B cell (primary cell): Measurements from ENCODE around the gene RBPJ. TPM values are rescaled to one million over a fixed set of nuclear protein-coding genes. Genes with fewer than 3 reads are reported as not detected.

ENCODE experiments used
- ATAC-seq: fragments of 200-7000 bp; cut with Tn5 transposase; one replicate; pipeline ENCODE4 v1.10.0; 2021; ENCODE audit warnings: low read depth, mild to moderate bottlenecking, moderate number of reproducible peaks, moderate library complexity
- CTCF ChIA-PET: fragments of 350-600 bp; sonication (Branson Sonifier 250); formaldehyde crosslinking; loops from one replicate; lab custom pipeline; 2021; ENCODE audit warnings: antibody characterized with exemption, inconsistent platforms; lab: Charles Lee
- POLR2A ChIA-PET: fragments of 350-600 bp; sonication (Branson Sonifier 250); formaldehyde crosslinking; loops from one replicate; lab custom pipeline; 2021; ENCODE audit warnings: antibody characterized with exemption; lab: Charles Lee
- DNase-seq: peaks from one replicate; pipeline ENCODE4 v3.0.0; 2013
- H2AFZ ChIP-seq: 2 replicates; pipeline ENCODE4 v1.6.1; 2012; ENCODE audit warnings: mild to moderate bottlenecking, low read depth, low read length; ENCODE audit not compliant: insufficient read depth, poor library complexity, severe bottlenecking
- H3K27ac ChIP-seq, 2 donors: 1 replicate in 1 of 2; 2 replicates in 1 of 2; pipeline ENCODE4 v1.5.1; 2012 to 2013; ENCODE audit warnings: low read length in 2 of 2, mild to moderate bottlenecking in 2 of 2, moderate library complexity in 1 of 2
- H3K27me3 ChIP-seq, 4 experiments: fragments of 200-600 bp in 1 of 4; sonication (generic) in 1 of 4; replicated peaks in 1 of 4; 1 replicate in 2 of 4; 2 replicates in 2 of 4; pipeline versions ENCODE4 v1.6.1 to v1.7.0; 2013 to 2016; ENCODE audit warnings: low read length in 3 of 4, mild to moderate bottlenecking in 2 of 4, mixed read lengths in 1 of 4, moderate library complexity in 1 of 4; ENCODE audit not compliant: insufficient read depth in 4 of 4, control insufficient read depth in 3 of 4; ENCODE audit errors: control extremely low read depth in 1 of 4
- H3K36me3 ChIP-seq, 2 experiments: replicated peaks in 1 of 2; 1 replicate in 1 of 2; 2 replicates in 1 of 2; pipeline versions ENCODE4 v1.6.1 to v1.7.1; 2013; ENCODE audit warnings: low read length in 1 of 2; ENCODE audit not compliant: insufficient read depth in 2 of 2, control insufficient read depth in 1 of 2; ENCODE audit errors: control extremely low read depth in 1 of 2, extremely low read depth in 1 of 2
- H3K4me1 ChIP-seq, 2 donors: fragments of 200-600 bp in 1 of 2; sonication (generic) in 1 of 2; 1 replicate in 1 of 2; 2 replicates in 1 of 2; pipeline versions ENCODE4 v1.5.1 to v1.6.1; 2013 to 2017; ENCODE audit warnings: low read length in 2 of 2; ENCODE audit not compliant: control insufficient read depth in 2 of 2, insufficient read depth in 2 of 2
- H3K4me2 ChIP-seq: replicated peaks from 2 replicates; pipeline ENCODE3; 2012; ENCODE audit warnings: mild to moderate bottlenecking, low read depth, low read length; ENCODE audit not compliant: poor library complexity, severe bottlenecking
- H3K4me3 ChIP-seq, 5 experiments: fragments of 200-600 bp in 1 of 5; sonication (generic) in 1 of 5; 1 replicate in 3 of 5; 2 replicates in 2 of 5; pipeline versions ENCODE4 v1.5.1 to v1.7.0; 2011 to 2016; ENCODE audit warnings: low read length in 4 of 5, mild to moderate bottlenecking in 4 of 5, low read depth in 2 of 5, control low read depth in 1 of 5, moderate library complexity in 1 of 5; ENCODE audit not compliant: insufficient read depth in 1 of 5; ENCODE audit errors: control extremely low read depth in 1 of 5, extremely low read depth in 1 of 5
- H3K79me2 ChIP-seq: fragments of 200-600 bp; sonication (generic); one replicate; pipeline ENCODE4 v1.6.0; 2016; ENCODE audit warnings: low read length; ENCODE audit not compliant: control insufficient read depth, insufficient read depth
- H3K9ac ChIP-seq: fragments of 200-600 bp; sonication (generic); 2 replicates; pipeline ENCODE4 v1.6.1; 2017; ENCODE audit warnings: mild to moderate bottlenecking, low read length, moderate library complexity
- H3K9me3 ChIP-seq, 3 donors: one replicate each; pipeline versions ENCODE4 v1.6.1 to v1.7.1; 2013; ENCODE audit warnings: low read length in 2 of 3; ENCODE audit not compliant: control insufficient read depth in 2 of 3, insufficient read depth in 1 of 3; ENCODE audit errors: control extremely low read depth in 1 of 3
- H4K20me1 ChIP-seq: 2 replicates; pipeline ENCODE4 v1.6.0; 2012; ENCODE audit warnings: mild to moderate bottlenecking, low read length; ENCODE audit not compliant: insufficient read depth, control insufficient read depth, poor library complexity, severe bottlenecking
- H3K27ac Mint-ChIP-seq: one replicate; pipeline ENCODE4 v1.8.0; 2021; ENCODE audit warnings: mixed read lengths
- H3K27me3 Mint-ChIP-seq: one replicate; pipeline ENCODE4 v1.8.0; 2021; ENCODE audit warnings: mixed read lengths
- H3K4me1 Mint-ChIP-seq: one replicate; pipeline ENCODE4 v1.8.0; 2021; ENCODE audit warnings: mixed read lengths
- H3K4me3 Mint-ChIP-seq: one replicate; pipeline ENCODE4 v1.8.0; 2021; ENCODE audit warnings: mixed read lengths
- H3K9me3 Mint-ChIP-seq: one replicate; pipeline ENCODE4 v1.8.0; 2022; ENCODE audit warnings: mixed read lengths; ENCODE audit not compliant: insufficient read depth
- EZH2 ChIP-seq: IDR thresholded peaks from 2 replicates; pipeline ENCODE4 v1.6.1; 2012; ENCODE audit warnings: borderline replicate concordance, low read depth, mild to moderate bottlenecking, moderate library complexity, low read length; ENCODE audit not compliant: insufficient read depth, poor library complexity, severe bottlenecking
- WGBS: methylation state at CpG from one replicate; pipeline ENCODE4 v1.1.5; 2013; ENCODE audit warnings: missing lambda C conversion rate; ENCODE audit not compliant: insufficient coverage; 5-methylcytosine and 5-hydroxymethylcytosine counted together
- intact Hi-C: fragments of 100-400 bp; cut with micrococcal nuclease; formaldehyde crosslinking; loops from one replicate; pipeline ENCODE4 v1.10.0; 2022
- polyA plus RNA-seq: library from polyadenylated mRNA; depleted of rRNA; stranded (reverse); fragments of >200 nt; gene quantifications from 2 replicates; pipeline ENCODE4 v1.2.3, GENCODE V29; 2012
- total RNA-seq, 2 donors: library from RNA; stranded (reverse); fragments of 120-200 nt in 1 of 2; gene quantifications; 1 replicate in 1 of 2; 2 replicates in 1 of 2; pipeline versions ENCODE4 v1.2.3 to v1.2.4, GENCODE V29; 2013 to 2022
- TF ChIP-seq, protein P1 (sequence below): fragments of 200-600 bp; IDR thresholded peaks from one replicate; pipeline ENCODE4 v1.8.0; 2022; ENCODE audit warnings: antibody characterized with exemption, mild to moderate bottlenecking

The RBPJ gene
- total and polyA plus RNA-seq, 2 donors (not counting 1 experiment from before 2014, with no cell fraction given): 10.6 to 50.1 TPM

GRCh38 chr4:26285272-26285671 lies 35.5 kb upstream of the RBPJ start:
- H3K4me1 ChIP-seq: peaks cover 0 to 6% of the 10 kb centered on the region in 2 donors
- H3K36me3 ChIP-seq: no peaks in the 10 kb centered on the region
- no peak overlapping the region for H3K9ac ChIP-seq
- no peaks in the 10 kb centered on the region for H3K9me3 ChIP-seq
- Mint-ChIP-seq H3K9me3 (no peaks in the 10 kb centered on the region), H3K4me1 (peaks cover 12% of the 10 kb centered on the region), H3K27me3 (peaks cover 3% of the 10 kb centered on the region), H3K4me3 (no peak overlapping the region), H3K27ac (no peak overlapping the region)
- H2AFZ ChIP-seq: no peak overlapping the region
- H4K20me1 ChIP-seq: no peaks in the 10 kb centered on the region
- H3K4me2 ChIP-seq: no peak overlapping the region
- WGBS: 95% methylated on average over 3 of the region's 4 CpGs
- no peak overlapping the region for H3K4me3 ChIP-seq
- H3K27ac ChIP-seq: no peak overlapping the region
- DNase-seq (no peak), ATAC-seq (no peak)
- intact Hi-C loops: no loop called here
- ChIA-PET CTCF (no interaction called here), POLR2A (no interaction called here)
- H3K27me3 ChIP-seq: no peaks in the 10 kb centered on the region
- TF ChIP-seq EZH2: no peak
- TF ChIP-seq, protein P1, sequence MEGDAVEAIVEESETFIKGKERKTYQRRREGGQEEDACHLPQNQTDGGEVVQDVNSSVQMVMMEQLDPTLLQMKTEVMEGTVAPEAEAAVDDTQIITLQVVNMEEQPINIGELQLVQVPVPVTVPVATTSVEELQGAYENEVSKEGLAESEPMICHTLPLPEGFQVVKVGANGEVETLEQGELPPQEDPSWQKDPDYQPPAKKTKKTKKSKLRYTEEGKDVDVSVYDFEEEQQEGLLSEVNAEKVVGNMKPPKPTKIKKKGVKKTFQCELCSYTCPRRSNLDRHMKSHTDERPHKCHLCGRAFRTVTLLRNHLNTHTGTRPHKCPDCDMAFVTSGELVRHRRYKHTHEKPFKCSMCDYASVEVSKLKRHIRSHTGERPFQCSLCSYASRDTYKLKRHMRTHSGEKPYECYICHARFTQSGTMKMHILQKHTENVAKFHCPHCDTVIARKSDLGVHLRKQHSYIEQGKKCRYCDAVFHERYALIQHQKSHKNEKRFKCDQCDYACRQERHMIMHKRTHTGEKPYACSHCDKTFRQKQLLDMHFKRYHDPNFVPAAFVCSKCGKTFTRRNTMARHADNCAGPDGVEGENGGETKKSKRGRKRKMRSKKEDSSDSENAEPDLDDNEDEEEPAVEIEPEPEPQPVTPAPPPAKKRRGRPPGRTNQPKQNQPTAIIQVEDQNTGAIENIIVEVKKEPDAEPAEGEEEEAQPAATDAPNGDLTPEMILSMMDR: no peak
- H3K79me2 ChIP-seq: no peaks in the 10 kb centered on the region

- no peak overlapping the region for H2AFZ ChIP-seq
- Mint-ChIP-seq H3K27me3 (peaks cover 3% of the 10 kb centered on the region), H3K27ac (peak overlapping the region; percentile 12), H3K4me3 (no peak overlapping the region), H3K9me3 (no peaks in the 10 kb centered on the region), H3K4me1 (peaks cover 12% of the 10 kb centered on the region)
- H3K4me1 ChIP-seq: peaks cover 0 to 6% of the 10 kb centered on the region in 2 donors
- no peaks in the 10 kb centered on the region for H3K79me2 ChIP-seq
- intact Hi-C loops: no loop called here
- no peaks in the 10 kb centered on the region for H4K20me1 ChIP-seq
- DNase-seq: peak; percentile 25
- H3K27me3 ChIP-seq: no peaks in the 10 kb centered on the region
- ChIA-PET POLR2A (no interaction called here), CTCF (no interaction called here)
- ATAC-seq: no peak
- H3K4me3 ChIP-seq: no peak overlapping the region
- TF ChIP-seq, protein P1: no peak
- no peak for TF ChIP-seq EZH2
- no peak overlapping the region for H3K4me2 ChIP-seq
- WGBS: 89% methylated on average over 1 of the region's 1 CpG
- H3K27ac ChIP-seq: no peak overlapping the region
- no peaks in the 10 kb centered on the region for H3K9me3 ChIP-seq
- H3K9ac ChIP-seq: no peak overlapping the region
- no peaks in the 10 kb centered on the region for H3K36me3 ChIP-seq
Measured at GRCh38 chr4:26287756-26288155, 33.1 kb upstream of the RBPJ start.
